Fibroblast of lung (primary cell): ENCODE data around the gene SEMA5A. TPM values are rescaled to one million over a fixed set of nuclear protein-coding genes. Genes with fewer than 3 reads are reported as not detected.

Source experiments
- DNase-seq, 2 donors: peaks; one replicate each; pipeline versions ENCODE4 v3.0.0 to v3.0.0-alpha.2; 2010; ENCODE audit warnings: low read depth in 2 of 2
- H2AFZ ChIP-seq: 2 replicates; pipeline ENCODE4 v1.5.1; 2012; ENCODE audit warnings: low read length, control low read depth, inconsistent platforms
- H3K27ac ChIP-seq: 2 replicates; pipeline ENCODE4 v1.5.1; 2011; ENCODE audit warnings: low read length, control low read depth; ENCODE audit not compliant: insufficient read depth
- H3K27me3 ChIP-seq: 2 replicates; pipeline ENCODE4 v1.5.1; 2011; ENCODE audit warnings: mild to moderate bottlenecking, low read length; ENCODE audit not compliant: control insufficient read depth, insufficient read depth
- H3K36me3 ChIP-seq: 2 replicates; pipeline ENCODE4 v1.5.1; 2011; ENCODE audit warnings: low read length; ENCODE audit not compliant: control insufficient read depth, insufficient read depth
- H3K4me1 ChIP-seq: 2 replicates; pipeline ENCODE4 v1.5.1; 2011; ENCODE audit warnings: low read length; ENCODE audit not compliant: control insufficient read depth, insufficient read depth; ENCODE audit errors: extremely low read depth
- H3K4me2 ChIP-seq: 2 replicates; pipeline ENCODE4 v1.5.1; 2011; ENCODE audit warnings: low read length, control low read depth; ENCODE audit not compliant: insufficient read depth; ENCODE audit errors: extremely low read depth
- H3K4me3 ChIP-seq, 4 experiments: fragments of 200-600 bp in 1 of 4; sonication (generic) in 1 of 4; replicated peaks in 1 of 4; 2 replicates each; pipeline ENCODE4 v1.5.1; 2011 to 2016; ENCODE audit warnings: low read length in 4 of 4, low read depth in 3 of 4, mild to moderate bottlenecking in 3 of 4, control low read depth in 2 of 4, inconsistent platforms in 1 of 4, mixed read lengths in 1 of 4; ENCODE audit not compliant: insufficient read depth in 1 of 4; ENCODE audit errors: control extremely low read depth in 1 of 4
- H3K79me2 ChIP-seq: 2 replicates; pipeline ENCODE4 v1.5.1; 2012; ENCODE audit warnings: mild to moderate bottlenecking, low read length, inconsistent platforms; ENCODE audit not compliant: control insufficient read depth, insufficient read depth
- H3K9ac ChIP-seq: 2 replicates; pipeline ENCODE4 v1.5.1; 2011; ENCODE audit warnings: mild to moderate bottlenecking, low read length, control low read depth; ENCODE audit not compliant: insufficient read depth
- H3K9me3 ChIP-seq: 2 replicates; pipeline ENCODE4 v1.5.1; 2012; ENCODE audit warnings: low read depth, low read length; ENCODE audit not compliant: control insufficient read depth, insufficient read depth
- H4K20me1 ChIP-seq: 2 replicates; pipeline ENCODE4 v1.5.1; 2011; ENCODE audit warnings: low read length; ENCODE audit not compliant: control insufficient read depth, insufficient read depth; ENCODE audit errors: extremely low read depth
- EZH2 ChIP-seq: IDR thresholded peaks from 2 replicates; pipeline ENCODE4 v1.5.1; 2012; ENCODE audit warnings: low read length, control low read depth, mild to moderate bottlenecking; ENCODE audit errors: missing control alignments
- polyA plus RNA-seq, 2 donors: library from polyadenylated mRNA; depleted of rRNA in 1 of 2; stranded (reverse) in 1 of 2; unstranded in 1 of 2; fragments of >200 nt; gene quantifications; 2 replicates each; pipeline ENCODE4 v1.2.1, GENCODE V29; 2011 to 2012; ENCODE audit warnings: missing spikeins in 1 of 2
- total RNA-seq: library from RNA; depleted of rRNA; stranded (reverse); fragments of >200 nt; gene quantifications from 2 replicates; pipeline ENCODE4 v1.2.1, GENCODE V29; 2014
- TF ChIP-seq, protein P1 (sequence below), 2 donors: IDR thresholded peaks in 1 of 2; conservative IDR thresholded peaks in 1 of 2; 1 replicate in 1 of 2; 2 replicates in 1 of 2; pipeline ENCODE4 v1.5.1; 2011 to 2012; ENCODE audit warnings: low read length in 2 of 2, control low read depth in 1 of 2, inconsistent platforms in 1 of 2, low read depth in 1 of 2, mild to moderate bottlenecking in 1 of 2

The SEMA5A gene
- total and polyA plus RNA-seq, 2 donors (not counting 1 experiment from before 2014, with no cell fraction given): 30.6 to 49.0 TPM

DNA sequence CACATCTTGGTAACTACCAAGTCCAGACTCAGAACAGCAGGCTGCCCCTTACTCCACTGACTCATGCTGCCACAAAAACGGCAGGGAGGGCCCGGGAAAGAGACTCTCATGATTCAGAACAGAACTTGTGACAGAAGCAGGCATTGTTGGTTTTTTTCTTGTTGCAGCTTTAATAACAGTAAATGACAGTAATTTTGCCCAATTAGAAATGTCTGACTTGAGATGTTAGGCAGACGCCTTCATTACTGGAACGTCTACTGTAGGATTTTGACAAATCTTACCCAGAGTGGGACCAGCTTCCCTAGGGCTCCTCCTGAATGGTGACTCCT is 77.9 kb downstream of the SEMA5A start:
- H3K79me2 ChIP-seq: no peaks in the 10 kb centered on the region
- H3K9me3 ChIP-seq: no peaks in the 10 kb centered on the region
- no peak overlapping the region for H3K4me3 ChIP-seq
- H3K4me1 ChIP-seq: peaks cover 6% of the 10 kb centered on the region
- H2AFZ ChIP-seq: no peak overlapping the region
- H3K36me3 ChIP-seq: no peaks in the 10 kb centered on the region
- no peak overlapping the region for H3K4me2 ChIP-seq
- no peaks in the 10 kb centered on the region for H4K20me1 ChIP-seq
- peak; percentile 92 to 97 for DNase-seq
- no peaks in the 10 kb centered on the region for H3K27me3 ChIP-seq
- no peak for TF ChIP-seq EZH2
- TF ChIP-seq, protein P1, sequence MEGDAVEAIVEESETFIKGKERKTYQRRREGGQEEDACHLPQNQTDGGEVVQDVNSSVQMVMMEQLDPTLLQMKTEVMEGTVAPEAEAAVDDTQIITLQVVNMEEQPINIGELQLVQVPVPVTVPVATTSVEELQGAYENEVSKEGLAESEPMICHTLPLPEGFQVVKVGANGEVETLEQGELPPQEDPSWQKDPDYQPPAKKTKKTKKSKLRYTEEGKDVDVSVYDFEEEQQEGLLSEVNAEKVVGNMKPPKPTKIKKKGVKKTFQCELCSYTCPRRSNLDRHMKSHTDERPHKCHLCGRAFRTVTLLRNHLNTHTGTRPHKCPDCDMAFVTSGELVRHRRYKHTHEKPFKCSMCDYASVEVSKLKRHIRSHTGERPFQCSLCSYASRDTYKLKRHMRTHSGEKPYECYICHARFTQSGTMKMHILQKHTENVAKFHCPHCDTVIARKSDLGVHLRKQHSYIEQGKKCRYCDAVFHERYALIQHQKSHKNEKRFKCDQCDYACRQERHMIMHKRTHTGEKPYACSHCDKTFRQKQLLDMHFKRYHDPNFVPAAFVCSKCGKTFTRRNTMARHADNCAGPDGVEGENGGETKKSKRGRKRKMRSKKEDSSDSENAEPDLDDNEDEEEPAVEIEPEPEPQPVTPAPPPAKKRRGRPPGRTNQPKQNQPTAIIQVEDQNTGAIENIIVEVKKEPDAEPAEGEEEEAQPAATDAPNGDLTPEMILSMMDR (conservative IDR thresholded peaks at IDR 0.05 in 1 of 2, IDR thresholded peaks at IDR 0.05 in 1 of 2; ENCODE audit: low read depth in 1 of 2, low read length in 2 of 2): no peak
- peak overlapping the region; percentile 36 for H3K27ac ChIP-seq
- no peak overlapping the region for H3K9ac ChIP-seq

DNA sequence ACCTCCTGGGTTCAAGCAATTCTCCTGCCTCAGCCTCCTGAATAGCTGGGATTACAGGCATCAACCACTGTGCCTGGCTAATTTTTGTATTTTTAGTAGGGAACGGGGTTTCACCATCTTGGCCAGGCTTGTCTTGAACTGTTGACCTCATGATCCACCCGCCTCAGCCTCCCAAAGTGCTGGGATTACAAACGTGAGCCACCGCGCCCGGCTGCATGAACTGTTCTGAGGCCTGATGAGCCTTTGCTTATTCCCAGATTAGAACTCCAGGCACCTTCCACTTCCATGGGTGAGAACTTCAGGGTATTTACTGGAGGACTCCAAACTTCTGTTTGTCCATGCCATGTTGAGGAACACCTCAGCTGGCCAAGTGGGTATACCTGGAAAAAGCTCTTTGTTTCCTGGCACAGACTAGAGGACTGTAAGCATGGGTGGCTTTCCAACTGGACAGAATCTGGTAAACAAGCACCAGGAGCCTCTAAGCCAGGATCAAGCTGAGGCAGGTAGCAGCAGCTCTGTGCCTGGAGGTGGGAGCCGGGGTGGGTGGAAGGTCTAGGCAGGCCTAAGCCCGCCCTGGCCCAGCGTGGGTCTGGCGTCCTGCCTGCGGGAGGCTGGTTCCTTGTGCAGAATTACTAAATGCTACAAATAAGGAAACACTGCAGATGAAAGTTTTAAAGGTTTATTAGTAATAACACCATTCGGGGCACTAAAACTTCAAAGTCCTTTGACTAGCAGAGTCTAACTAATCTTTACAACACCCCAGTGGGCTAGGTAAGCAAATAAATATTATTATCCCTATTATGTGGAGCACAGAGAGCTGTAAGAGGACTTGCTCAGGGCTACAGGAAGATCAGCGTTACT is 78.4 kb downstream of the SEMA5A start:
- Histone ChIP-seq H3K27me3 (no peaks in the 10 kb centered on the region), H4K20me1 (no peaks in the 10 kb centered on the region), H3K9ac (no peak overlapping the region), H3K4me1 (peaks cover 6% of the 10 kb centered on the region), H3K9me3 (no peaks in the 10 kb centered on the region), H2AFZ (no peak overlapping the region), H3K27ac (peak overlapping the region; percentile 36), H3K36me3 (no peaks in the 10 kb centered on the region), H3K4me3 (no peak overlapping the region), H3K79me2 (no peaks in the 10 kb centered on the region), H3K4me2 (peak overlapping the region; percentile 55)
- TF ChIP-seq EZH2: no peak
- TF ChIP-seq, protein P1 (conservative IDR thresholded peaks at IDR 0.05 in 1 of 2, IDR thresholded peaks at IDR 0.05 in 1 of 2; ENCODE audit: low read depth in 1 of 2, low read length in 2 of 2): no peak
- no peak for DNase-seq

DNA sequence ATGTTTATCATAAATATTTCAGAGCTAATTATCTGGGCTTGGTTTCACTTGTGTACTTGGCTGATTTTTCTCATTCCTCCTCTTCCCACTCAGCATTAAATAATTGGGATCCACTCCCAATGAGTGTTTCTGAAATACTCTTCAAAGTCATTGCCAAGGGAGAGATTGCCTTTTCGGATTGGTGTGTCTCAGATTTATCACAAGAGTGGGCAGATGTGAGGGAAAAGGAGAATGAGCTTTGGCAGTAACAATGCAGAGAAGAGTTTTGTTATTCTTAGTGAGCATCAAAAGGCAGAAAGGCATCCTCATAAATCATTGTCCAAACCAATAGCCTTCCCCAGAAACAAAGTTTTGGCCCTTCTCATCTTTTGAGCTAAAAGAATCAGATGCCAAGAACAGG is 79.2 kb downstream of the SEMA5A start:
- Histone ChIP-seq H3K27ac (no peak overlapping the region), H3K27me3 (no peaks in the 10 kb centered on the region), H3K9ac (no peak overlapping the region), H3K79me2 (no peaks in the 10 kb centered on the region), H2AFZ (no peak overlapping the region), H3K4me1 (peaks cover 6% of the 10 kb centered on the region), H4K20me1 (no peaks in the 10 kb centered on the region), H3K4me2 (no peak overlapping the region), H3K4me3 (no peak overlapping the region), H3K36me3 (no peaks in the 10 kb centered on the region), H3K9me3 (no peaks in the 10 kb centered on the region)
- TF ChIP-seq, protein P1 (conservative IDR thresholded peaks at IDR 0.05 in 1 of 2, IDR thresholded peaks at IDR 0.05 in 1 of 2; ENCODE audit: low read depth in 1 of 2, low read length in 2 of 2): no peak
- TF ChIP-seq EZH2: no peak
- DNase-seq: peak in 1 of 2 donors; percentile 78
